Measurements from ENCODE around the gene CLCF1. TPM values are rescaled to one million over a fixed set of nuclear protein-coding genes. Genes with fewer than 3 reads are reported as not detected.

Gene CLCF1
- total RNA-seq, 1 donor from 2014 or later, result 32.6 TPM

GRCh38 chr11:67393990-67394389, 20.6 kb upstream of the CLCF1 start:
- no peak for TF ChIP-seq CTCF (IDR thresholded peaks at IDR 0.05)
- Histone ChIP-seq H3K9me3 (no peaks in the 10 kb centered on the region), H3K4me3 (no peak overlapping the region), H3K4me1 (peaks cover 7 to 15% of the 10 kb centered on the region in 2 donors), H3K36me3 (peaks cover 20 to 32% of the 10 kb centered on the region in 2 donors), H3K27ac (no peak overlapping the region), H3K27me3 (no peaks in the 10 kb centered on the region)
- intact Hi-C loops (cut with DNase I), result loop anchor here (5.0 kb wide), 1 partner anchor 33 kb away; the partner anchor contains the start of gene RPS6KB2
- no peak for DNase-seq (ENCODE audit: low spot score in 2 of 2)

GRCh38 chr11:67393437-67393836, 20.0 kb upstream of the CLCF1 start:
- DNase-seq (ENCODE audit: low spot score in 2 of 2), result no peak
- Histone ChIP-seq H3K27me3 (no peaks in the 10 kb centered on the region), H3K4me1 (peaks cover 7 to 15% of the 10 kb centered on the region in 2 donors), H3K36me3 (peaks cover 15 to 27% of the 10 kb centered on the region in 2 donors), H3K9me3 (no peaks in the 10 kb centered on the region), H3K27ac (no peak overlapping the region), H3K4me3 (no peak overlapping the region)
- TF ChIP-seq CTCF (IDR thresholded peaks at IDR 0.05), result no peak
- intact Hi-C loops (cut with DNase I), result loop anchor here (5.0 kb wide), 1 partner anchor 34 kb away; the partner anchor contains the start of gene RPS6KB2

GRCh38 chr11:67392183-67392715, 18.9 kb upstream of the CLCF1 start:
- DNase-seq (ENCODE audit: low spot score in 2 of 2), result no peak
- Histone ChIP-seq H3K9me3 (no peaks in the 10 kb centered on the region), H3K4me1 (peaks cover 7 to 15% of the 10 kb centered on the region in 2 donors), H3K36me3 (peaks cover 3 to 15% of the 10 kb centered on the region in 2 donors), H3K4me3 (peak overlapping the region; percentile 72 to 84), H3K27me3 (no peaks in the 10 kb centered on the region), H3K27ac (peak overlapping the region; percentile 51 to 59)
- TF ChIP-seq CTCF (IDR thresholded peaks at IDR 0.05), result no peak
- intact Hi-C loops (cut with DNase I), result loop anchor here (5.0 kb wide), 1 partner anchor 35 kb away; the partner anchor contains the start of gene RPS6KB2

GRCh38 chr11:67391304-67392182, 18.1 kb upstream of the CLCF1 start, which contains the start of gene RAD9A:
Gene RAD9A (plus strand): TSS chr11:67391986. CDS start chr11:67392045, 59 bp downstream.
- peak; percentile 89 to 98 for DNase-seq (ENCODE audit: low spot score in 2 of 2)
- peak within 1 kb of the TSS; percentile 72 to 84 for H3K4me3 ChIP-seq
- no peaks in the 10 kb centered on the region for H3K27me3 ChIP-seq
- intact Hi-C loops (cut with DNase I), result loop anchor here (1.0 to 5.0 kb wide), 2 partner anchors 17 to 36 kb away; partner anchors contain the start of gene RPS6KB2
- H3K27ac ChIP-seq, result peak within 1 kb of the TSS; percentile 59 to 62
- TF ChIP-seq CTCF (IDR thresholded peaks at IDR 0.05), result no peak
- no peaks in the 10 kb centered on the region for H3K9me3 ChIP-seq
- H3K36me3 ChIP-seq, result peaks cover 3 to 8% of the 10 kb centered on the region in 2 donors
- H3K4me1 ChIP-seq, result peaks cover 7 to 15% of the 10 kb centered on the region in 2 donors

- peaks cover 7 to 15% of the 10 kb centered on the region in 2 donors for H3K4me1 ChIP-seq
- peak overlapping the region; percentile 72 to 84 for H3K4me3 ChIP-seq
- TF ChIP-seq CTCF (IDR thresholded peaks at IDR 0.05), result no peak
- no peak for DNase-seq (ENCODE audit: low spot score in 2 of 2)
- no peaks in the 10 kb centered on the region for H3K9me3 ChIP-seq
- H3K27ac ChIP-seq, result peak overlapping the region; percentile 59 to 62
- intact Hi-C loops (cut with DNase I), result loop anchor here (1.0 to 5.0 kb wide), 2 partner anchors 17 to 36 kb away; partner anchors contain the start of gene RPS6KB2
- H3K27me3 ChIP-seq, result no peaks in the 10 kb centered on the region
- H3K36me3 ChIP-seq, result peaks cover 0 to 2% of the 10 kb centered on the region in 2 donors
These were observed 17.5 kb upstream of the CLCF1 start for GRCh38 chr11:67390947-67391303.

Measured in ascending aorta (tissue), 2 donors.